Glomerular endothelial cell (primary cell): Measurements from ENCODE around the gene RNPEPL1. TPM values are rescaled to one million over a fixed set of nuclear protein-coding genes. Genes with fewer than 3 reads are reported as not detected.

Experiments used
- DNase-seq: peaks from one replicate; pipeline ENCODE4 v3.0.0-alpha.2; 2011; ENCODE audit warnings: low read depth, low spot score; ENCODE audit errors: extremely low read depth
- total RNA-seq: library from RNA; depleted of rRNA; stranded (reverse); fragments of >200 nt; gene quantifications from 2 replicates; pipeline ENCODE4 v1.2.3, GENCODE V29; 2015

The RNPEPL1 gene
- total RNA-seq, 1 donor from 2014 or later: 141 TPM

- DNase-seq: no peak
Measured at GRCh38 chr2:240588669-240589068, 20.4 kb downstream of the RNPEPL1 start.

- no peak for DNase-seq
Measured at GRCh38 chr2:240589375-240589774, 21.1 kb downstream of the RNPEPL1 start.

DNA sequence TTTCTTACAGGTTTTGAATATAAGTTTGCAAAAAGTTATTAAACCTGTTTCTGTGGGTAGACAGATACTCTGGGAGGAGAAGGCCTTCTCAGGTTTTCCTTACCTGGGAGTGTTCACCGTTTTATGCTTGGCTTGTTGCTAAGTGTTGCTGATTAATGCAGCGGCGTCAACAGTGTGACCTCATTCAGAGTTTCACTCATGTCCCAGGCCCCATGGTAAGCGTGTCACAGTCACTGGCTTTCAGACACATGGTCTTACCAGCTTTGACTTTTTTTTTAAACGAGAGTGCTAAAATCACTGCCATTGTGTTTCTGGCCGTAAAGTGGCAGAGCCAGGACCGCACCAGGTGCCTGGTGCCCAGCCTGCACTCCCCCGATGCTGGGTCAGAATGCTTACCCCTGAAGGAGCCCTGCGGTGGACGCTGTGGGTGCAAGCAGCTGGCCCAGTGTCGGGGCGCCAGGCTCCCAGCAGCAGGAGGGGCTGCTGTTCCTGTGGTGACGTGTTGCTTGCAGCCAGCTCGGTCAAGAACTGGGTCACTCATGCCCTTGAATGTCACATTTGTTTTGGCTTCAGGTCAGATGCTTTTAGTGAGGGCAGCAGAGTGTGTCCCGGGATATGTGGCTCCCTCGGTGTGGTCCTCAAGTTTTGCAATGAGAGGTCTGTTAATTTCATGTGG lies 21.7 kb downstream of the RNPEPL1 start:
- DNase-seq: no peak

GRCh38 chr2:240590681-240591111 lies 22.4 kb downstream of the RNPEPL1 start:
- no peak for DNase-seq

DNA sequence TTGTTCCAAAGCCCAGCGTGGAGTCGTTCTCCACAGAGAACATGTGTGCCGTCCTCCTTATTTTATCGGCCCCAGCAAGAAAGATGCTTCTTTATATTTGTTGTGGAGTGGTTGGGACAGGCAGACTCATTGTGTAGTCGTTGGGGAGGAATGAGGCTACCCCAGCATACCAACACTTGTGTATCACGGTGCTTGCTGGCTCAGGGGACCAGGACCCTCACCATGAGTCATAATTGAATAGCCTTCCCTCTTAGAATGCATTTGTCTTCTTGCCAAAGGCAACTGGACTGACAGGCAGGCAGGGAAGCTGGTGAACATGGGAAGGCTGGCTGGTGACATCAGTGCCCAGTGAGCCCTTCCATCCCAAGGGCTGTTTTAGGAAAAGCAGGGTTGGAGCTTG lies 22.9 kb downstream of the RNPEPL1 start:
- DNase-seq: no peak

DNA sequence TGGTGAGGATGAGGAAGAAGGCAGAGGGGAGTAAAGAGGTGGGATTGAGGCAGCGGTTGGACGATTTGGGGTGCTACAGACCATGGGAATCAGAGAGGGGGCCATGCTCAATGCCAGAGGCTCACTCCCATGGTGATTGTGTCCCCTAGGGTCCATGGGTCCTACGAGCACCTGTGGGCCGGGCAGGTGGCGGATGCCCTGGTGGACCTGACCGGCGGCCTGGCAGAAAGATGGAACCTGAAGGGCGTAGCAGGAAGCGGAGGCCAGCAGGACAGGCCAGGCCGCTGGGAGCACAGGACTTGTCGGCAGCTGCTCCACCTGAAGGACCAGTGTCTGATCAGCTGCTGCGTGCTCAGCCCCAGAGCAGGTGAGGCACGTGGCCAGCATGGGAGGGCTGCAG lies 23.5 kb downstream of the RNPEPL1 start:
- no peak for DNase-seq

DNA sequence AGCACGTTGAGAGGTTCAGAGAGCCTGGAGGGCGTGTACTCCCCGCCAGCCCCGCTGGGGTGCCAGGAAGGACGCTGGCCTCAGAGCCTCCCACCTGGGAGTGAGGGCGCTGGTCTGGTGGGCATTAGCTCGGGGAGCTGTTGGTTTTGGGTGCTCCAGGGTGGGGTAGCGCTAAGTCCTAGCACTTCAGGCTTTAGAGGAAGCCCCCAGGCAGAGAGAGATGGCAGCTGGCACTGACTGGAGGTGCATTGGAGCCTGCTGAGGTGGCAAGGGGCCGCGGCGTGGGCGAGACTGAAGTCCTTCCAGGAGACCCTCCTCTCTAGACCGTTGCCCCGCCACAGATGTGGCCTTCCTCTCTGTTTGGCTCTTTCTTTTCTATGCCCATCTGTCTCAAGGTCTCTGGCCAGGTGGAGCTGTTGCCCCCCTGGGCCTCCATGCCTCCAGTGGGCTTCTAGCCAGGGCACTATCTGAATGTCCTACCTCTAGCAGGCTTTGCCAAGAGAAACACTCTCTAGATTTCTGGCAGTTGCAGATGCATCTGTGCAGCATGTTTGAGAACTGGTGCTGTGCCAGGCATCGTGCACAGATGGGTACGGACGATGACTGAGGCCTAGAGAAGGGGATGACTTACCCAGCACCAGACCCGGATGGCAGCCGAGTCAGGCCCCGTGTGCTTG lies 24.9 kb downstream of the RNPEPL1 start:
- DNase-seq: no peak

DNA sequence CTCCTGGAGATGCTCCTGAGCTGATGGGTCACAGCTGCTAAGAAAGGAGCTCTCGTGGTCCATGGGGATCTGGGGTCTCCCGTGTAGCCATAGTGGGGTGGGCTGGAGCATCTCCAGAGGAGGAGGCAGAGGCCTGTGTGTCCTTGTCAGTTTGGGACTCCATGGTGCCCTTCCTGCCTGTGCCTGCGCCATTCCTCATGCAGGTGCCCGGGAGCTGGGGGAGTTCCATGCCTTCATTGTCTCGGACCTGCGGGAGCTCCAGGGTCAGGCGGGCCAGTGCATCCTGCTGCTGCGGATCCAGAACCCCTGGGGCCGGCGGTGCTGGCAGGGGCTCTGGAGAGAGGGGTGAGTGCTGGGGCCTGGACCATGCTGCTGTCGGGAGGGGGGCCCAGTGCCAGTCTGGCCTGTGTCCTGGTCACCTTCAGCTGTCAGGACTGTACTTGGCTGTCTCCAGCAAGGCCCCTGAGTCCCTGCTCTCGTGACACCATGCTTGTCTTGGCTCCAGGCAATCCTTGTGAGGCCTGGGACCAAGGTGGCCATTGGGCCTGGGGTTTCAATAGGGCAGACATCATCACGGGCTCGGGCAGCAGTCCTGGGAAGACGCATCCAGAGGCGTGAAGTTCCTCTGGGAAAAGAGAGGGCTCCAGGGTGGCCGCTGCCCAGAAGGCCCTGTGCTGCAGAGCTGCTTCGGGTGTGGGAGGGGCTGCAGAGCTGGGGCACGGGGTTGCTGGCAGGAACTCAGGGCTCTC lies 25.6 kb downstream of the RNPEPL1 start:
- DNase-seq: no peak

DNA sequence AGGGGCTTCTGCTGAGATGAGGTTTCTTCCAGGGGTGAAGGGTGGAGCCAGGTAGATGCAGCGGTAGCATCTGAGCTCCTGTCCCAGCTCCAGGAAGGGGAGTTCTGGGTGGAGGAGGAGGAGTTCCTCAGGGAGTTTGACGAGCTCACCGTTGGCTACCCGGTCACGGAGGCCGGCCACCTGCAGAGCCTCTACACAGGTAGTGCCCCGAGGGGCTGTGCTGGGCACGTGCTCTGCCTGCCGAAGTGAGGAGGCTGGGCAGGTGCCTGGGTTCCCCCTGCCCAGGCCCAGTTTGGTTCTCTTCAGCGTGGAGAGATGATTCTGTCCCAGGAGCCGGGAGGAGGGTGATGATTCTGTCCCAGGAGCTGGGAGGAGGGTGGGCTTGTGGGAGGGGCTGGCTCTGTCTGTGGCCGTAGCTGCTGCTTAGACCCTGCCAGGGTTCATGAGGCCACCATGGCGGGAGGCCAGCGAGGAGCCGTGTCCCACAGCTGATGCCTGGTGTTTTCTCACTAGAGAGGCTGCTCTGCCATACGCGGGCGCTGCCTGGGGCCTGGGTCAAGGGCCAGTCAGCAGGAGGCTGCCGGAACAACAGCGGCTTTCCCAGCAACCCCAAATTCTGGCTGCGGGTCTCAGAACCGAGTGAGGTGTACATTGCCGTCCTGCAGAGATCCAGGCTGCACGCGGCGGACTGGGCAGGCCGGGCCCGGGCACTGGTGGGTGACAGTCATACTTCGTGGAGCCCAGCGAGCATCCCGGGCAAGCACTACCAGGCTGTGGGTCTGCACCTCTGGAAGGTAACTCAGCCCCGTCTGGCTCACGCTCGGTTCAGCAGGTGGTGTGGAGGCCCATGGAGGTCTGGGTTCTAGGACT lies 26.5 kb downstream of the RNPEPL1 start:
- no peak for DNase-seq

DNA sequence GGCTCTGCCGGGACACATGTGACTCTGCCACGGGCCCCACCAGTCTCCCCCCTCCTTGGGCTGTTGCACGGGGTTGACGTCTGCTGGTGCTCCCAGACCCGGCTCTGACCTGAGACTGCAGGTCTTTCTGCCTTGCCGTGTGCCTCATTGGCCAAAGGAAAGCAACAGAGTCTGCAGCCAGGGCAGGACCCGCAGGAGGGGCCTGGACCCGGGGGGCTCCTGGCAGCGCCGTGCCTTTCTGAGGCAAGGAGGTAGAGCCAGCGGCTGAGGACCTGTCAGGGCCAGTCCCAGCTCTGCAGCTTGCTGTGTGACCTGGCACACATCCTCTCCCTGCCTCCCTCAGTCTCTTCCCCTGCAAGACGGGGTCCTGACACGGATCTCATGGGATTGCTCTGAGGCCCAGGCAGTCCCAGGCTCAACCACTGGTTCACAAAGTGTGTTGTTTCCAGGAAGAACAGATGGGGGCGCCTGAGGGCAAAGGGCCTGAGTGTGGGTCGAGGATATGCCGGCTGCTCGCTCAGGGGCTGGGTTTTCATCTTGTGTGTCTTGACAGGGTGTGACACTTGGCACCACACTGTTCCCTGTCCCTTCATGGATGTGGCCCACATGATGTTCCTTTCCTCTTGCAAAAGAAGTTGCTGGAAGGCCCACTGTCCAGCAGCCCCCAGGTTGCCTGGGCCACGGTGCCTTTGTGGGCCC lies 27.2 kb downstream of the RNPEPL1 start:
- DNase-seq: no peak

DNA sequence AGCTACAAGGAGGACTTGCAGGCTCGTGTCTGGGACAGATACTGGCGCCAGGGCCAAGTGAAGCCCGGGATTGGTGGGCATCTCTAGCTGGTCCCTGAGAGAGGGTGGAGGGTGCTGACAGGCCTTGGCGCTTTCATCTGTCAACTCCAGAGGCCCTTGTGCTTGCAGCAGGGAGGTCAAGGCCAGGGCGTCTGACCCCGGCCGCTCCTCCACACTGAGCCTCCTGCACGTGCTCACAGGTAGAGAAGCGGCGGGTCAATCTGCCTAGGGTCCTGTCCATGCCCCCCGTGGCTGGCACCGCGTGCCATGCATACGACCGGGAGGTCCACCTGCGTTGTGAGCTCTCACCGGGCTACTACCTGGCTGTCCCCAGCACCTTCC lies 27.8 kb downstream of the RNPEPL1 start:
- no peak for DNase-seq

- DNase-seq: no peak
Measured at GRCh38 chr2:240596491-240596931, 28.2 kb downstream of the RNPEPL1 start.

GRCh38 chr2:240597054-240597418 lies 28.8 kb downstream of the RNPEPL1 start:
- DNase-seq: no peak

DNA sequence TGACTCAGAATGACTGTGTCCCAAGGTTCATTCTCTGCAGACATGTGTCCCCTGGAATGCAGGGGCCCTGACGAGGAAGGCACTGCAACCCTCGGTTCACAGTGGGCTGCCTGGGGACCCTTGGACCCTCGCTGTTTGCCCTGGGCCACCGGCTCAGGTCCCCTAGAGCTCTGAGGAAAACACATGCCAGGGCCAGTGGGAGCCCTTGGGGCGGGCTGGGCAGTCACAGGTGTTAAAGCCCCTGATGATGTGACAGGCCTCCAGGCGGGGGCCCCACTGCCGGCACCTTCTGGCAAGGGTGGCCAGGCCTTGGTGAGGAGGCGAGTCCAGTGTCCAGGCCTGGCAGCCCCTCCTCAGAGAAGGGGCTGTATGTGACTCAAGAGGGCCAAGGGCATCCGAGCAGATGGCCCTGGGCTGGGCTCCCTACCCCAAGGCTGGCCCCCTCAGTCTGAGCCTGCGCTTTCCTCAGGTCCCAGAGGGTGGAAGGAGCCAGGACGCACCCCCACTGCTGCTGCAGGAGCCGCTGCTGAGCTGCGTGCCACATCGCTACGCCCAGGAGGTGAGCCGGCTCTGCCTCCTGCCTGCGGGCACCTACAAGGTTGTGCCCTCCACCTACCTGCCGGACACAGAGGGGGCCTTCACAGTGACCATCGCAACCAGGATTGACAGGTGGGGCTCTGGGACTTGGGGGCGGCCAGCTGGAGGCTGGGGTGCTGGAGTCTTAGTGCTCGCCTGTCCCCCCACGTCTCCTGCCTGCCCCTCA lies 29.3 kb downstream of the RNPEPL1 start:
- no peak for DNase-seq

- no peak for DNase-seq
Measured at GRCh38 chr2:240598311-240598911, 30.1 kb downstream of the RNPEPL1 start.

DNA sequence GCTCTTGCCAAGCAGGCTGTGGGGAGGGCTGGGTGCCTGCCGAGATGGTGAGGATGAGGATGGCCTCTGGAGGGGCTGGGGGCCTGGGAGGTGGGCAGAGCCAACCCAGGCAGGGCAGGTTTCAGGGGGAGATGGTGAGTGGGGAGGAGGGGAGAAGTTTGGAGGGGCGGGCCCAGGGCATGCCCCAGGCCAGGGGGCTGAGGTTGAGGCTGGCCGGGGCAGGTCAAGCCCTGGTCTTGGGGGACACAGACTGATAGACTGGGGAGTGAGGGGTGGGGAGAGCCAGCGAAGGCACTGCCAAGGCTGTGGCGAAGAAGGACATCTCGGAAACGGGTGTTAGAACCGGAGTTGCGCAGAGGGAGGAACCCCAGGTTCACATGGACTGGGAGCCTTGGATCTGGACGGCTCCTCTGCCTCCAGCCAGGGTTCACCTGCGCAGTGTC lies 30.9 kb downstream of the RNPEPL1 start:
- DNase-seq: no peak

DNA sequence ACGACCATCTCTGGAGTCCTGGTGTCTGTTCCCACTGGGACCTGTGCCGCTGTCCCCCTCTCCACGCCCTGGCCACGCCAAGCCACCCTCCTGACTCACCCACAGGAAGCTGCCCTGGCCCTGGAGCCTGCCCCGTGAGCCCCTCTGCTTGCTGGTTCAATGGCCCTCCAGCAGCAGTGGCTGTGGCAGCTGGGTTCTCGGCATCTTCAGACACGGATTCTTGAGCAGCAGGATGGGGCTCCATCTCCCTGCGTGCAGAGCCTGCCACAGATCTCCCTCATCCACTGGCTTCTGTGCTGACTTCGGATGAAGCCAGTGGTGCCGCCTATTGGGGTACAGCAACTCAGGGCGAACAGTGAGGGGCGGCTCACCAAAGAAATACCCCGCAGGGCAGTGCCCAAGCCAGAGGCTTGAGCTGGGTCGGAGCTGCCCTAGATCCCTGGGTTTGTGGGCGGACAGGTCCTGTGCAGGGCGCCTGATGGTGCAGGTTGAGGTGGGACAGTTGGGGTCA lies 32.2 kb downstream of the RNPEPL1 start:
- DNase-seq: no peak

- no peak for DNase-seq
Measured at GRCh38 chr2:240601061-240601830, 33.0 kb downstream of the RNPEPL1 start.
